ENCODE data around the gene N4BP2L2.

N4BP2L2 gene

GRCh38 chr13:32456591-32456990 lies 82.0 kb downstream of the N4BP2L2 start:
- DNase-seq = no peak

- DNase-seq = no peak
These were observed 83.0 kb downstream of the N4BP2L2 start for GRCh38 chr13:32455594-32455903.

- DNase-seq = no peak
These were observed 83.6 kb downstream of the N4BP2L2 start for GRCh38 chr13:32454886-32455593.

- DNase-seq = no peak
These were observed 84.6 kb downstream of the N4BP2L2 start for GRCh38 chr13:32453981-32454380.

GRCh38 chr13:32448972-32449371 lies 89.6 kb downstream of the N4BP2L2 start:
- DNase-seq = no peak

- DNase-seq = peak; percentile 51
These were observed 90.5 kb downstream of the N4BP2L2 start for GRCh38 chr13:32447894-32448623.

GRCh38 chr13:32446773-32447465 lies 91.7 kb downstream of the N4BP2L2 start:
- no peak for DNase-seq

- peak; percentile 29 for DNase-seq
These were observed 92.4 kb downstream of the N4BP2L2 start for GRCh38 chr13:32446220-32446619.

GRCh38 chr13:32445461-32445860 lies 93.1 kb downstream of the N4BP2L2 start:
- no peak for DNase-seq

- DNase-seq = peak; percentile 47
These were observed 95.5 kb downstream of the N4BP2L2 start for GRCh38 chr13:32443111-32443510.

GRCh38 chr13:32438871-32439270 lies 99.7 kb downstream of the N4BP2L2 start:
- DNase-seq = no peak

GRCh38 chr13:32432856-32433255 lies 105.7 kb downstream of the N4BP2L2 start:
- DNase-seq = no peak

GRCh38 chr13:32431361-32431760 lies 107.2 kb downstream of the N4BP2L2 start:
- DNase-seq = no peak

- DNase-seq = no peak
These were observed 108.4 kb downstream of the N4BP2L2 start for GRCh38 chr13:32430018-32430747.

- no peak for DNase-seq
These were observed 109.1 kb downstream of the N4BP2L2 start for GRCh38 chr13:32429433-32429909.

GRCh38 chr13:32428581-32429432 lies 109.8 kb downstream of the N4BP2L2 start:
- DNase-seq = peak; percentile 16

- peak; percentile 87 for DNase-seq
These were observed 110.6 kb downstream of the N4BP2L2 start, which contains the start of gene N4BP2L1 for GRCh38 chr13:32427852-32428580. N4BP2L1 (minus strand) TSS chr13:32428130; CDS start chr13:32428082, 48 bp downstream.

- peak; percentile 67 for DNase-seq
These were observed 111.4 kb downstream of the N4BP2L2 start for GRCh38 chr13:32426990-32427851.

- DNase-seq = peak; percentile 83
These were observed 112.2 kb downstream of the N4BP2L2 start for GRCh38 chr13:32426191-32426989.

Measured in activated CD4-positive, alpha-beta T cell treated with anti-CD3 and anti-CD28 coated beads, Interleukin-10, Interleukin-2, amounts not matched to agents 100 ng/mL and 50 ng/mL, durations not matched to agents 16 hours and 8 hours (primary cell).